OCI-LY7 (cell line): ENCODE data around the gene FOS.

Source experiments
- EZH2phosphoT487 ChIP-seq: fragments of 200-600 bp; sonication (generic); IDR thresholded peaks from 2 replicates; pipeline ENCODE4 v1.6.1; 2018; ENCODE audit warnings: low read depth, borderline replicate concordance, mild to moderate bottlenecking, mixed run types, antibody characterized with exemption, low read length, moderate library complexity, mixed read lengths
- TF ChIP-seq, protein P1 (sequence below): fragments of 200-600 bp; sonication (generic); conservative IDR thresholded peaks from 2 replicates; pipeline ENCODE4 v1.5.1; 2014; ENCODE audit warnings: mild to moderate bottlenecking, antibody characterized with exemption, low read length, moderate library complexity, mixed read lengths

DNA sequence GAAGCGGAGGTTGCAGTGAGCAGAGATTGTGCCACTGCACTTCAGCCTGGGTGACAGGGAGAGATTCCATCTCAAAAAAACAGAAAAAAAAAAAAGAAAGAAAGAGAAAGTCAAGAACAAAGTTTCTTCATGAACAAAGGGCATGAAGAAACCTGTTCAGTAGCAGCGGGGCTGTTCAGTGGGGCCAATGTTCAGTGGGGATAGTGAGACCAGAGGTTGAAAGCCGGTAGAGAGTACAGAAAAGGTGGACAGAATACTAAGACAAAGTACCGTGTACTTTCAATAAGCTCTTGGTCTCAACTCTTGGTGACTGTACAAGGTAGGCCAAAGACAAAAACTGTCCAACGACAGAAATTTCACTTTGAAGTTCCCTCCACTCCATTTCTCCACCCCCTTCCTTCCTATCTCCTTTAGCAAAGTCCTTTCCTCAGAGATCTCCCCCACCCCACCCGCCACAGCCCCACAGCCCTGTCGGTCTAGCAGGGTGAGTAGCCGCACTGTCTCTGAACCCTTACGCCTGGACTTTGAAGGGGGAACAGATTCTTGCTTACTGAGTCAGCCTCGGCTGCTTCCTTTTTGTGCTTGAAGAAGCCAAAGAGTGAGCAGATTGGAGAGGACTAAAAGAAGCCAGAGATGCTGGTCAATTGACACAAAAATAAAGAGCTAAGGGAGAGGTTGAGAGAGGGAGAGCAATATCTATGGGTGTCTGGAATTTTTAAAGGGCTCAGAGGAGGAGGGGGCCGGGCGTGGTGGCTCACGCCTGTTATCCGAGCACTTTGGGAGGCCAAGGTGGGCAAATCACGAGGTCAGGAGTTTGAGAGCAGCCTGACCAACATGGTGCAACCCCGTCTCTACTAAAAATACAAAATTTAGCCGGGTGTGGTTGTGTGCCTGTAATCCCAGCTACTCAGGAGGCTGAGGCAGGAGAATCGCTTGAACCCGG is 44.2 kb upstream of the FOS start:
- TF ChIP-seq, protein P1, sequence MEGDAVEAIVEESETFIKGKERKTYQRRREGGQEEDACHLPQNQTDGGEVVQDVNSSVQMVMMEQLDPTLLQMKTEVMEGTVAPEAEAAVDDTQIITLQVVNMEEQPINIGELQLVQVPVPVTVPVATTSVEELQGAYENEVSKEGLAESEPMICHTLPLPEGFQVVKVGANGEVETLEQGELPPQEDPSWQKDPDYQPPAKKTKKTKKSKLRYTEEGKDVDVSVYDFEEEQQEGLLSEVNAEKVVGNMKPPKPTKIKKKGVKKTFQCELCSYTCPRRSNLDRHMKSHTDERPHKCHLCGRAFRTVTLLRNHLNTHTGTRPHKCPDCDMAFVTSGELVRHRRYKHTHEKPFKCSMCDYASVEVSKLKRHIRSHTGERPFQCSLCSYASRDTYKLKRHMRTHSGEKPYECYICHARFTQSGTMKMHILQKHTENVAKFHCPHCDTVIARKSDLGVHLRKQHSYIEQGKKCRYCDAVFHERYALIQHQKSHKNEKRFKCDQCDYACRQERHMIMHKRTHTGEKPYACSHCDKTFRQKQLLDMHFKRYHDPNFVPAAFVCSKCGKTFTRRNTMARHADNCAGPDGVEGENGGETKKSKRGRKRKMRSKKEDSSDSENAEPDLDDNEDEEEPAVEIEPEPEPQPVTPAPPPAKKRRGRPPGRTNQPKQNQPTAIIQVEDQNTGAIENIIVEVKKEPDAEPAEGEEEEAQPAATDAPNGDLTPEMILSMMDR, result no peak
- TF ChIP-seq EZH2phosphoT487, result no peak
